LHCN-M2 (cell line): ENCODE measurements around the gene DAP3. TPM values are rescaled to one million over a fixed set of nuclear protein-coding genes. Genes with fewer than 3 reads are reported as not detected.
"Not testable (repeated sequence)": the region's sequence is repeated elsewhere in the genome, so short reads cannot be mapped to it uniquely, and the experiment has no call there.

ENCODE experiments used
- DNase-seq: peaks from one replicate; pipeline ENCODE4 v3.0.0-alpha.2; 2012; ENCODE audit warnings: low read depth
- total RNA-seq: library from RNA; depleted of rRNA; stranded (reverse); fragments of >200 nt; gene quantifications from 2 replicates; pipeline ENCODE4 v1.2.3, GENCODE V29; 2014

The DAP3 gene
- total RNA-seq, 1 experiment from 2014 or later: 78.7 TPM

GRCh38 chr1:155681776-155682175 lies 7.1 kb upstream of the DAP3 start:
- DNase-seq: no peak

DNA sequence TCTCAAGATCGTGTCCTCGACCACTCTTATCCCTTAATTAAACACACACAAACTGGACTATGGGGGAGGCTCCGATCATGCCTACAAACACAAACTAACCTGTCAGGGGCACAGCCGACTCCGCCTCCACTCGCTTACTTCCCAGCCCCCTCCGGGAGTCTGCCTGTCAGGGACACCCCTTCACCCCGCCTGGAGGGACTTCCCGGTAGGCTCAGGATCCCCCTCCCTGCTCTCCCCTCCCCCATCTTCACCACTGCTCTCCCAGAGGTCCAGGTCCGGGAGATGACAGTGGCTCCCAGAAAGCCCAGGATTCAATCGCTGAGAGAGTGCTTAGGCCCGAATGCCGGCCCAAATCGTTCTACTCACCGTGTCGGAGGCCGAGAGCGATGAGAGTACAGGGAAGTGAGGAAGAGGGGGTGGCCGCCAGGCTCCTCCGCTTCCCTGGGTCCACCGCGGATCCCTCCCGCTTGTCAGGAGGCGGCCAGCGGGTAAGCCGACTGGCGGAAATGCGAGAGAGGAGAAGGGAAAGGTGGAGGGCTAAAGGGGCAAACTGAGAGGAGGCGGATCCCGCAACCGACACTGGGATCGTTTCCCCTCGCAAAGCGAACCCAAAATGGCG lies 1.1 kb upstream of the DAP3 start:
- DNase-seq: not testable (repeated sequence)

DNA sequence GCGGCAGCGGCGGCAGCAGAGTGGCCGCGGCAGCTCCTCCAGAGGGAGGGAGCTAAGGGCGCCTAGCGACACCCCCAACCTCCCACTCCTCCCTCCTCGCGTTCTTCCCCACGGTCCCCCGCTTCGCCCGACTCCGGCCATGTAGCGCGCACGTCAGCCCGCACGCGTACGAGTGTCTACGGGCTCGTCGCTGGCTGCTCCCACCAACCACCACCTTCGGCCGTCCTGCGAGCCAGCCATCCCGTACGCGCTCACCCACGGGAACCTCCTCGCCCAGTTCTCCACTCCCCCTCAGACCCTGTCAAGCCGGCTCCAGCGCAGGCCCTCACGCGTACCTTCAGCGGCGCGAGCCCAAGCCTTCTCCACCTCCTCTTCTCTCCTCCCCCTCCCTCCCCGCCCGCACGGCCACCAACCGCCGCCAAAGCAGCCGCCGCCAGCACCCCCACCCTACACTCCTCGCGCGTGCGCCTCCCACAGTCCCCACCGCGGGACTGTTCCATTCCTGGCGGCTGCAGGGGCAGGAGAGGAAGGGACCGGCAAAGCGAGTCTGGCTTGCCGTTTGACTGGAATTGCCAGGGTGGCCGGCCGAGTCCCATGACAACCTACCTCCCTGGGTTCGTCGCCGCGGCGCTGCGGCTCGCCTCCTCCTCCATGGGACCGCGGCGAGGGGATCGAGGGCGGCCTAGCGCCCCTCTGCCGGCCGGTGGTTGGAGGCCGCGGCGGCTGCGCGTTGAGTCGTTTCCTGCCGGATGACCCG lies 389 bp upstream of the DAP3 start, which contains the start of gene YY1AP1:
TSS of gene YY1AP1 (minus strand) at position 451 of the 757 bp plus-strand sequence. CDS start 8,338 bp downstream, outside the sequence.
- peak; percentile 86 for DNase-seq

- no peak for DNase-seq
These were observed 3.2 kb downstream of the DAP3 start for GRCh38 chr1:155691992-155692528.

DNA sequence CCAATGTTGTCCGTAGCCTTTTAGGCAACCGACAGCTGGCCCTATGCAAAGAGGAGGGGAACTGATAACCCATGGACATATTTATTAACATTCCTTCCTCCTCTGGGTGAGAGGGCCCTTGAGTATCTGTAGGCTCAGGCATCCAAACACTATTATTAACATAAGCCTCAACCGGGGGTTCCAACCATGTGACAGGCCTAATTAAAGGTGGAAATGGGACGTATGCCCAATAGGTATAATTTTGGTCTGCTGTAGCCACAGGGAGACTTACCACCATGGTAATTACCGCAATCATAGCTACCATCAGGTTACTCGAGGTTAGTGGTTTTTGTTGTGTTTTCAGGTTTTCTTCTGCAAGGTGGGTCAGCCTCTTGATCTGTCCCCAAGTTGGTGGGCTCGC lies 5.3 kb downstream of the DAP3 start:
- no peak for DNase-seq

- DNase-seq: no peak
These were observed 6.2 kb downstream of the DAP3 start for GRCh38 chr1:155695072-155695471.

- no peak for DNase-seq
These were observed 6.7 kb downstream of the DAP3 start for GRCh38 chr1:155695608-155696007.

DNA sequence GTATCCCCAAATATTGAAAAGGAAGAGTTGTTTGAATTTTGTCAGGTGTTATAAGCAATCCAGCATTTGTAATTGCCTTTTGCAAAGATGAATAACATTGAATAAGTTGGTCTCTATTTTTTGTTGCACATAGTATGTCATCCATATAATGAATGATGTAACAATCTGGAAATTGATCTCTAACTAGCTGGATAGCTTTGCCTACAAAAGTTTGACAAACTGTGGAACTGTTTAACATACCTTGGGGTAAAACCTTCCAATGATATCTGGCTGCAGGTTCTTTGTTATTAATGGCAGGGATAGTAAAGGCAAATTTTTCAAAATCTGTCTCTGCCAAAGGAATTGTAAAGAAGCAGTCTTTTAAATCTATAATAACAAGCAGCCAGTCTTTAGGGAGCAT lies 7.6 kb downstream of the DAP3 start:
- DNase-seq: no peak

GRCh38 chr1:155697046-155697445 lies 8.2 kb downstream of the DAP3 start:
- no peak for DNase-seq

- not testable (repeated sequence) for DNase-seq
These were observed 8.7 kb downstream of the DAP3 start for GRCh38 chr1:155697616-155698015.

- DNase-seq: peak; percentile 12
These were observed 9.6 kb downstream of the DAP3 start for GRCh38 chr1:155698382-155699038.

DNA sequence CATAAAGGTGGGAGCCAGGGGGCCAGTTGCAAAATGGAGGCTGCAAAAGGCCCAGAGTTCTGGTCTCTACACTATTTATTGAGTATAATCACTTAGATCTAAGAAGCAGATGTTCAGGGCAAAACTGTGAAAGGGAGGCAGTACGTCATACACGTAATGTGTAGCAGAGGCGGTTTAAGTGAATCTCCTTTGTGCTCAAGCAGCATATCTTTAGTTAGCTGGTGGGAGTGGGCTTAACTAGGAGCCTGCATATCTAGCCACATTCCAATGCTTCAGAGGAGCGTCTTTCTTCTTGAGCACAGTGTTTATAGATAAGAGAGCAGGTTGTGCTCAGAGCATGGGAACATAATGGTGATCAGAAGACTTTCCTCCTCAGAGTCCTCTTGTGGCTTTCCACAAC lies 10.2 kb downstream of the DAP3 start:
- not testable (repeated sequence) for DNase-seq

DNA sequence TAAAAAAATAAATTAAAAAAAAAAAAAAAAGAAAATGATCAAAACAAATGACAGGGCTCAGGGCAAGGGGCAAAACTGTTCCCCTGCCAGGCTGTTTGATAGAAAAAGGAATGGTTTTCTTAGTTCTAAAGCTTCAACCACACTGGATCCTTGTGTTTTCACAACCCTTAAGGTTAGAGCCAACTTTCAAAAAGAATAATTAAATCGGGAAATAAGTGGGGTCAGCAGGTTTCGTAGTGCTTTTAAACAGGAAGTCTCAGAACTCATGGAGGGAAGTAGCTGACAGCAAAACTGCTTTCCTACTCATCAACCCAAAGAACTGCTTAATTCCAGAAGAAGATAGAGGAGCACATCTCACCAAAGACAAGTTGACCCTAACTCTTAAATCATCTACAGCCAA lies 12.8 kb downstream of the DAP3 start:
- DNase-seq: not testable (repeated sequence)

- no peak for DNase-seq
These were observed 14.3 kb downstream of the DAP3 start for GRCh38 chr1:155703216-155703615.

- DNase-seq: not testable (repeated sequence)
These were observed 15.5 kb downstream of the DAP3 start for GRCh38 chr1:155704414-155704813.

DNA sequence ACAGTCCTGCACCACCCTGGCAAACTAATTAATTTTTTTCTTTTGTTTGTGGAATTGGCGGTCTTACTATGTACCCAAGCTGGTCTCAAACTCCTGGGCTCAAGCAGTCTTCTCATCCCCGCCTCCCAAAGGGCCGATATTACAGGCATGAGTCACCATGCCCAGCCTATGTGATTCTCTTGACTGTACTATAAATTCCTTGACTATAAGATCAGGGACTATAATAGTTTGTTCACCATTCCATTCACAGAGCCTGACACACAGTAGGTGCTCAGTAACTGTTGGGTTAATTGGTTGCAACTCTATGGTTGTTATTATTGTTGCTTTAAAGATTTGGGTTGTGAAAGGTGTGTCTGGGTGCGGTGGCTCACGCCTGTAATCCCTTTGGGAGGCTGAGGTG lies 17.2 kb downstream of the DAP3 start:
- DNase-seq: peak; percentile 42

DNA sequence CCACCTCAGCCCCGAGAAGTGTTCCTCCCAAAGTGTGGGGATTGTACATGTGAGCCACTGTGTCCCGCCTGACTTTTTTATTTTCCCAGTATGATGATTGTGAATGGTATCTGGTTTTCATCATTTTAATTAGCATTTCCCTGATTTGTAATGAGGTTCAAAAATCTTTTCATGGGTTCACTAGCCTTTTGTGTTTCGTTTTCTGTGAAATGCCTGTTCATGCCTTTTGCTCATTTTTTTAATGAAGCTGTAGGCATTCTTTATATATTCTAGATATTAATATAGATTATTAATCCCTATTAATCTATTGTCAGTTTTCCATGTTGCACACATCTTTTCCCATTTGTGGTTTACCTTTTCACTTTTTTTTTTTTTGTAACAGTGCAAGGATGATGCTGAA lies 20.5 kb downstream of the DAP3 start:
- no peak for DNase-seq

GRCh38 chr1:155711457-155711856 lies 22.6 kb downstream of the DAP3 start:
- not testable (repeated sequence) for DNase-seq

DNA sequence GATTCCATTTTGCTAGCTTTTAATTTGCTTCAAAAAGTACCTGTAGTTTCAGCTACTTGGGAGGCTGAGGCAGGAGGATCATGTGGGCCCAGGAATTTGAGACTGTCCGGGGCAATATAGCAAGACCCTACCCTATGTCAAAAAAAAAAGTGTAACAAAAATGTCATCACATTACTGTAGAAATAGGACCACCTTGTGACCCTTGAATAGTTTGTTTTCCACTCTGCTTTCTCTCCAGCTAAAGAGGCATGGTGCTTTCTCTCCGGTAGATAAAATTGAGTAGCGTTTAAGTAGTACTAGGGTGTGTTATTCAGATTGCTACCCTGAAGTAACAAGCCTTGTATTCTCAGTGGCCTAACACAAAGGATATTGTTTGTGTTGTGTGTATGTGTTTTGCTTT lies 23.7 kb downstream of the DAP3 start:
- DNase-seq: peak; percentile 3

GRCh38 chr1:155713075-155713474 lies 24.2 kb downstream of the DAP3 start:
- DNase-seq: no peak

- not testable (repeated sequence) for DNase-seq
These were observed 26.2 kb downstream of the DAP3 start for GRCh38 chr1:155715056-155715455.

DNA sequence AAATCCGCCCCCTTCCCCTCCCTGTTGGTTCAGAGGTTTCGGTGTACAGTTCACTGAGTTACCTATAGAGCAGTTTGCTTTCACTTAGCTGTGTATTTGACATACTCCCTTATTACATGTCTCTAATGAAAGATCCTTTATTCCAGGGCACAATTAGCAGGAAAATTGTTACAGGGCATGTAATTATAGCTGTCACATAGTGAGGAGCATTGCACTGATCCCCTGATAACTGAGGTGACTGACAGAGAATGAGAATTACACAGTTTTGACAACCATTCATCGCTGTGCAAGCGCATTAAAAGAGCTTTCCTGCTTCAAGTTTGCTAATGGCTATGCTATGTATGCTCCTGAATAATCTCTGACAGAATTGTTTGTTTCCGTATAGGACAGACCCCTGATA lies 26.9 kb downstream of the DAP3 start:
- DNase-seq: no peak
